LNCAP (cell line): ENCODE results near the gene ZNF500.

Experiments
- CTCF ChIP-seq: fragments of 450-650 bp; IDR thresholded peaks from 2 replicates; pipeline ENCODE4 v1.5.1; 2017; ENCODE audit warnings: mild to moderate bottlenecking

Gene ZNF500

GRCh38 chr16:4795181-4795827, 28.3 kb upstream of the ZNF500 start, which contains the start of gene SMIM22:
Gene SMIM22, plus strand, starts transcription at chr16:4795369. Its CDS starts 366 bp downstream, at chr16:4795735.
- no peak for TF ChIP-seq CTCF

- no peak for TF ChIP-seq CTCF
These were observed 26.1 kb upstream of the ZNF500 start for GRCh38 chr16:4792951-4793513.

- TF ChIP-seq CTCF = no peak
These were observed 23.9 kb upstream of the ZNF500 start for GRCh38 chr16:4790871-4791270.

GRCh38 chr16:4790261-4790660, 23.3 kb upstream of the ZNF500 start:
- TF ChIP-seq CTCF = no peak

GRCh38 chr16:4788910-4789309, 21.9 kb upstream of the ZNF500 start:
- no peak for TF ChIP-seq CTCF

GRCh38 chr16:4788489-4788889, 21.5 kb upstream of the ZNF500 start:
- no peak for TF ChIP-seq CTCF

- TF ChIP-seq CTCF = no peak
These were observed 20.9 kb upstream of the ZNF500 start, which contains the start of gene SEPTIN12 for GRCh38 chr16:4787627-4788482. Gene SEPTIN12, minus strand, starts transcription at chr16:4788345. Its CDS starts 700 bp downstream, at chr16:4787645.
